GM21367 (cell line): ENCODE measurements around the gene OLFML1.

Experiments used
- ATAC-seq: cut with Tn5 transposase; IDR thresholded peaks from one replicate; pipeline ENCODE4 v1.9.1; 2021; ENCODE audit not compliant: unreplicated experiment

OLFML1 gene

GRCh38 chr11:7530013-7530640 is 44.8 kb downstream of the OLFML1 start:
- ATAC-seq: no peak

- no peak for ATAC-seq
These were observed 45.7 kb downstream of the OLFML1 start for GRCh38 chr11:7531011-7531410.

- no peak for ATAC-seq
These were observed 47.3 kb downstream of the OLFML1 start for GRCh38 chr11:7532405-7533145.

GRCh38 chr11:7533199-7534041 is 48.1 kb downstream of the OLFML1 start:
- peak; percentile 16 for ATAC-seq

GRCh38 chr11:7534042-7534378 is 48.7 kb downstream of the OLFML1 start:
- ATAC-seq: peak; percentile 43

GRCh38 chr11:7536100-7536499 is 50.8 kb downstream of the OLFML1 start:
- no peak for ATAC-seq

- no peak for ATAC-seq
These were observed 52.0 kb downstream of the OLFML1 start for GRCh38 chr11:7537265-7537664.

GRCh38 chr11:7538031-7538430 is 52.7 kb downstream of the OLFML1 start:
- ATAC-seq: no peak

GRCh38 chr11:7538466-7539454 is 53.5 kb downstream of the OLFML1 start:
- no peak for ATAC-seq

- no peak for ATAC-seq
These were observed 55.7 kb downstream of the OLFML1 start for GRCh38 chr11:7540830-7541555.

- no peak for ATAC-seq
These were observed 58.0 kb downstream of the OLFML1 start for GRCh38 chr11:7543302-7543701.

GRCh38 chr11:7544021-7544420 is 58.7 kb downstream of the OLFML1 start:
- no peak for ATAC-seq

- no peak for ATAC-seq
These were observed 60.3 kb downstream of the OLFML1 start for GRCh38 chr11:7545611-7546010.

- no peak for ATAC-seq
These were observed 61.1 kb downstream of the OLFML1 start for GRCh38 chr11:7546324-7546791.

GRCh38 chr11:7547687-7548086 is 62.4 kb downstream of the OLFML1 start:
- ATAC-seq: no peak

GRCh38 chr11:7548659-7549274 is 63.5 kb downstream of the OLFML1 start:
- ATAC-seq: peak; percentile 89

- no peak for ATAC-seq
These were observed 64.4 kb downstream of the OLFML1 start for GRCh38 chr11:7549681-7550080.

GRCh38 chr11:7551571-7551970 is 66.3 kb downstream of the OLFML1 start:
- ATAC-seq: no peak

GRCh38 chr11:7552666-7553065 is 67.4 kb downstream of the OLFML1 start:
- no peak for ATAC-seq
